ENCODE measurements around the gene ITGB2.
"Not testable (repeated sequence)": the region's sequence is repeated elsewhere in the genome, so short reads cannot be mapped to it uniquely, and the experiment has no call there.

The ITGB2 gene

GRCh38 chr21:44883250-44883649 is 37.4 kb downstream of the ITGB2 start:
- DNase-seq (ENCODE audit: low read depth): no peak
- TF ChIP-seq CTCF (IDR thresholded peaks at IDR 0.05; ENCODE audit: insufficient read depth, low read depth, low read length, missing control alignments): no peak

GRCh38 chr21:44881198-44881872 is 39.4 kb downstream of the ITGB2 start:
- TF ChIP-seq CTCF (IDR thresholded peaks at IDR 0.05; ENCODE audit: insufficient read depth, low read depth, low read length, missing control alignments): no peak
- DNase-seq (ENCODE audit: low read depth): peak; percentile 28
- H3K4me3 ChIP-seq (ENCODE audit: low read depth, low read length): no peak overlapping the region

More at GRCh38 chr21:44883250-44883649, 37.4 kb downstream of the ITGB2 start:
- H3K4me3 ChIP-seq (ENCODE audit: low read depth, low read length): no peak overlapping the region

GRCh38 chr21:44880405-44881197 is 40.1 kb downstream of the ITGB2 start:
- TF ChIP-seq CTCF (IDR thresholded peaks at IDR 0.05; ENCODE audit: insufficient read depth, low read depth, low read length, missing control alignments): no peak
- no peak overlapping the region for H3K4me3 ChIP-seq (ENCODE audit: low read depth, low read length)
- DNase-seq (ENCODE audit: low read depth): peak; percentile 37

GRCh38 chr21:44879238-44879637 is 41.5 kb downstream of the ITGB2 start:
- not testable (repeated sequence) for DNase-seq (ENCODE audit: low read depth); H3K4me3 ChIP-seq (ENCODE audit: low read depth, low read length)

- DNase-seq (ENCODE audit: low read depth): no peak
- H3K4me3 ChIP-seq (ENCODE audit: low read depth, low read length): no peak overlapping the region
- no peak for TF ChIP-seq CTCF (IDR thresholded peaks at IDR 0.05; ENCODE audit: insufficient read depth, low read depth, low read length, missing control alignments)
Measured at GRCh38 chr21:44878053-44878982, 42.4 kb downstream of the ITGB2 start.

- TF ChIP-seq CTCF (IDR thresholded peaks at IDR 0.05; ENCODE audit: insufficient read depth, low read depth, low read length, missing control alignments): no peak
Measured at GRCh38 chr21:44876849-44877575, 43.7 kb downstream of the ITGB2 start.

More at GRCh38 chr21:44876849-44877575, 43.7 kb downstream of the ITGB2 start:
- no peak for DNase-seq (ENCODE audit: low read depth)
- no peak overlapping the region for H3K4me3 ChIP-seq (ENCODE audit: low read depth, low read length)
